Lower lobe of right lung (tissue), 2 donors: ENCODE results near the gene PIK3IP1. TPM values are rescaled to one million over a fixed set of nuclear protein-coding genes. Genes with fewer than 3 reads are reported as not detected.
"Not testable (repeated sequence)": the region's sequence is repeated elsewhere in the genome, so short reads cannot be mapped to it uniquely, and the experiment has no call there.

Source experiments
- ATAC-seq, 2 donors: fragments of 200-7000 bp; cut with Tn5 transposase; one replicate each; pipeline ENCODE4 v1.9.1; 2020 to 2022; ENCODE audit warnings: mild to moderate bottlenecking in 2 of 2, moderate library complexity in 2 of 2
- DNase-seq: peaks from one replicate; pipeline ENCODE4 v3.0.0-alpha.2; 2020
- H3K27ac ChIP-seq: fragments of 200-600 bp; one replicate; pipeline ENCODE4 v1.8.0; 2022
- H3K27me3 ChIP-seq: fragments of 200-600 bp; one replicate; pipeline ENCODE4 v1.8.0; 2022; ENCODE audit warnings: low read depth
- H3K36me3 ChIP-seq: fragments of 200-600 bp; one replicate; pipeline ENCODE4 v1.8.0; 2022; ENCODE audit warnings: mild to moderate bottlenecking
- H3K4me1 ChIP-seq: fragments of 200-600 bp; one replicate; pipeline ENCODE4 v1.8.0; 2022
- H3K4me3 ChIP-seq: fragments of 200-600 bp; one replicate; pipeline ENCODE4 v1.8.0; 2022; ENCODE audit warnings: mild to moderate bottlenecking
- H3K9me3 ChIP-seq: fragments of 200-600 bp; one replicate; pipeline ENCODE4 v1.8.0; 2022
- intact Hi-C: fragments of 100-400 bp; cut with DNase I; formaldehyde crosslinking; loops from one replicate; pipeline ENCODE4 v1.11.0; 2022
- total RNA-seq: library from RNA; stranded (reverse); fragmentation: NEBNext Ultra II Directional; extraction: Animal tissue kit (Norgen Biotek cat#: 25700); gene quantifications from one replicate; pipeline ENCODE4 v1.2.1, GENCODE V29; 2021
- TF ChIP-seq, protein P1 (sequence below): fragments of 200-600 bp; IDR thresholded peaks from one replicate; pipeline ENCODE4 v1.8.0; 2022; ENCODE audit warnings: antibody characterized with exemption, mild to moderate bottlenecking
- donor health status: DM: no; HTN: yes; CAD: no; lungs with severe emphysema.

PIK3IP1 gene
- total RNA-seq, 1 donor from 2014 or later = 54.9 TPM

DNA sequence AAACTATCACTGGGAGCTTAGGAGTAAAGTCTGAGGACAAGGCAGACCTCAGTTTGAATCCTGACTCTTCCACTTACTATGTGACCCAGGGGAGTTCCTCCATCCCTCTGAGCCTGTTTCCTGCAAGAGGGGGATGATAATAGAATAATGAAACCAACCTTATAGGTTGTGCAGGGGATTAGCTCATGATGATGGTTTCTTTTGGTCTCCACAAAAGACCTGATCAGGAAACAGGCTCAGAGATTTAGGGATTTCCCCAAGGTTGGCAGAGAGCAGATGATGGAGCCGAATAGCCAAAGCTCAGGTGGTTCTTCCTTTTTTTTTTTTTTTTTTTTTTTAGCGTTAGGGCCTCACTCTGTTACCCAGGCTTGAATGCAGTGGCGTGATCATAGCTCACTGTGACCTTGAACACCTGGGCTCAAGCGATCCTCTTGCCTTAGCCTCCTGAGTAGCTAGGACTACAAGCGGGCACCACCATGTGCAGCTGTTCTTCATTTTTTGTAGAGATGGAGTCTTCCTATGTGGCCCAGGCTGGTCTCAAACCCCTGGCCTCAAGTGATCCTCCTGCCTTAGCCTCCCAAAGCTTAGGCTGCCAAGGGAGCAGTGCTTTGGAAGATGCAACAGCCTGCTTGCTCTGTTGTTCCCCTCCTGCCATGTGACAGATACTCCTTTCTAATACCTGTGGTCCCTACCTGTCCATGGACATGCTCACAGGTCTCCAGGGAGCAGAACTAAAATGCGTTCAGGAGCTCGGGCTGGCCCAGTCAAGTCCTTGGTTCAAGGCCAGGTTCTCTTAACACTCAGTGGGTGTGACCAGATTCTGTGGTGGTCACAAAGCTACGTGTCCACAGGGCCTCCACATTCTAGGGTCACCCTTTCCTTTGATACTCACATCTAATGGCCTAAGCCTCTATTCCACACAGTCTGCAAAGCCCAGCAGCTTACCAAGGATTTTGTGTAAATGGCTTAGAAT lies 31.6 kb upstream of the PIK3IP1 start:
- TF ChIP-seq, protein P1, sequence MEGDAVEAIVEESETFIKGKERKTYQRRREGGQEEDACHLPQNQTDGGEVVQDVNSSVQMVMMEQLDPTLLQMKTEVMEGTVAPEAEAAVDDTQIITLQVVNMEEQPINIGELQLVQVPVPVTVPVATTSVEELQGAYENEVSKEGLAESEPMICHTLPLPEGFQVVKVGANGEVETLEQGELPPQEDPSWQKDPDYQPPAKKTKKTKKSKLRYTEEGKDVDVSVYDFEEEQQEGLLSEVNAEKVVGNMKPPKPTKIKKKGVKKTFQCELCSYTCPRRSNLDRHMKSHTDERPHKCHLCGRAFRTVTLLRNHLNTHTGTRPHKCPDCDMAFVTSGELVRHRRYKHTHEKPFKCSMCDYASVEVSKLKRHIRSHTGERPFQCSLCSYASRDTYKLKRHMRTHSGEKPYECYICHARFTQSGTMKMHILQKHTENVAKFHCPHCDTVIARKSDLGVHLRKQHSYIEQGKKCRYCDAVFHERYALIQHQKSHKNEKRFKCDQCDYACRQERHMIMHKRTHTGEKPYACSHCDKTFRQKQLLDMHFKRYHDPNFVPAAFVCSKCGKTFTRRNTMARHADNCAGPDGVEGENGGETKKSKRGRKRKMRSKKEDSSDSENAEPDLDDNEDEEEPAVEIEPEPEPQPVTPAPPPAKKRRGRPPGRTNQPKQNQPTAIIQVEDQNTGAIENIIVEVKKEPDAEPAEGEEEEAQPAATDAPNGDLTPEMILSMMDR = no peak
- H3K4me3 ChIP-seq = no peak overlapping the region
- peaks cover 45% of the 10 kb centered on the region for H3K36me3 ChIP-seq
- intact Hi-C loops = no loop called here
- H3K27me3 ChIP-seq = no peaks in the 10 kb centered on the region
- peaks cover 10% of the 10 kb centered on the region for H3K4me1 ChIP-seq
- ATAC-seq (no peak), DNase-seq (no peak)
- no peaks in the 10 kb centered on the region for H3K9me3 ChIP-seq
- H3K27ac ChIP-seq = no peak overlapping the region

DNA sequence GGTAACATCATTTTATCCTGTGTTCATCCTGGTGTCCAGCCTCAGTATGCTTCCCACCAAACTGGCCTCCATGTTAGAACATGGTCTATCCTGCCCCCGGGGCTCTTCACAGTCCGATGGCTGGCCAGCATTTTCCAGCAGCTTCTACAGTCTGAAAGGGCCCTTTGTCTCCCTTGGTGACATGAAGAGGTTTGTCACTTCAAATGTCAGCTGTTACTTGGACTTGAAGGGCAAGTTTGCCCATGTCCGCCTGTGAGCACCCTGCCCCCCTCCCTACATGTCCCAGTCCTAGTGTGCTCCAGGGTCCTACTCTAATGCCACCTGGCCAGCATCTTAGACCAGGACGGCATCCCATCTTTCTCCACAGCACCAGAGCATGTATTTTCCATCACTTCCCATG lies 29.1 kb upstream of the PIK3IP1 start:
- no peak overlapping the region for H3K4me3 ChIP-seq
- H3K4me1 ChIP-seq = peaks cover 10% of the 10 kb centered on the region
- no peaks in the 10 kb centered on the region for H3K27me3 ChIP-seq
- DNase-seq (no peak), ATAC-seq (peak; percentile 34 to 62)
- peaks cover 21% of the 10 kb centered on the region for H3K36me3 ChIP-seq
- TF ChIP-seq, protein P1 = no peak
- H3K27ac ChIP-seq = no peak overlapping the region
- intact Hi-C loops = no loop called here
- no peaks in the 10 kb centered on the region for H3K9me3 ChIP-seq

- ATAC-seq, H3K4me3 ChIP-seq, H3K27ac ChIP-seq, H3K27me3 ChIP-seq, DNase-seq, intact Hi-C loops, H3K36me3 ChIP-seq, H3K9me3 ChIP-seq: not testable (repeated sequence)
- peaks cover 13% of the 10 kb centered on the region for H3K4me1 ChIP-seq
Observed at GRCh38 chr22:31314220-31314619, 21.9 kb upstream of the PIK3IP1 start.

GRCh38 chr22:31313366-31314147 lies 21.3 kb upstream of the PIK3IP1 start:
- ATAC-seq (peak; percentile 96 to 99), DNase-seq (peak; percentile 89)
- Histone ChIP-seq H3K9me3 (peaks cover 4% of the 10 kb centered on the region), H3K4me1 (peaks cover 13% of the 10 kb centered on the region), H3K4me3 (no peak overlapping the region), H3K36me3 (no peaks in the 10 kb centered on the region), H3K27me3 (no peaks in the 10 kb centered on the region), H3K27ac (peak overlapping the region; percentile 74)
- intact Hi-C loops = no loop called here
- TF ChIP-seq, protein P1 = peak; percentile 90

DNA sequence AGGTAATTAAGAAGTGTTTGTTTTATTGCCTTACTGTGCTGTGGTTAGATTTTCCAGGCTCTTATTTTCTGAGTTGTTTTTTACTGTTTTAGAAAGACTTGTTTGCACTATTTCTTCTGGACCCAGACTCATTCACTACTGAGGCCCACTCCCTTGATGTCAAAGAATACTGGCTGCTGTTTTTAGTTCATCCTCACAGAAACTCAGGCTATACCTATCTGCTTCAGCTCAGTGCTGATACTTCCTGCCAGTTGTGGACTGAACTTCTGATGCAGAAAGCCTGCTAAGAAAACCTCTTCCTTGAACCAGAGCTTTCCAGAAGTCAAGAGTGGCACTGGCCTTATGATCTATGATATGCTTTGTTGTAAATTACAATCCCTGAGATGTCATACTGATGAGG lies 15.9 kb upstream of the PIK3IP1 start:
- TF ChIP-seq, protein P1 = no peak
- Histone ChIP-seq H3K4me1 (peaks cover 4% of the 10 kb centered on the region), H3K9me3 (no peaks in the 10 kb centered on the region), H3K27me3 (no peaks in the 10 kb centered on the region), H3K36me3 (no peaks in the 10 kb centered on the region), H3K27ac (no peak overlapping the region), H3K4me3 (no peak overlapping the region)
- ATAC-seq (no peak), DNase-seq (no peak)
- intact Hi-C loops = no loop called here
